Pancreas (tissue), 10 donors: ENCODE data around the gene NIN. TPM values are rescaled to one million over a fixed set of nuclear protein-coding genes. Genes with fewer than 3 reads are reported as not detected.

Experiments
- ATAC-seq, 4 donors: fragments of 200-7000 bp; cut with Tn5 transposase; one replicate each; pipeline versions ENCODE4 v1.8.0 to v1.9.1; 2020; ENCODE audit warnings: mild to moderate bottlenecking in 4 of 4, moderate library complexity in 4 of 4
- DNase-seq, 6 donors: peaks; one replicate each; pipeline ENCODE4 v3.0.0-alpha.2; 2020
- FAIRE-seq: peaks from 2 replicates; lab custom pipeline; 2012; peaks lifted over from hg19 to GRCh38; lab: Jason Lieb, UNC
- H3K27ac ChIP-seq, 4 donors: fragments of 200-600 bp; sonication (generic); 1 replicate in 3 of 4; 2 replicates in 1 of 4; pipeline versions ENCODE4 v1.5.0 to v1.8.0; 2020
- H3K27me3 ChIP-seq, 4 donors: fragments of 200-600 bp; one replicate each; pipeline ENCODE4 v1.8.0; 2021
- H3K36me3 ChIP-seq, 3 donors: fragments of 200-600 bp; sonication (generic) in 1 of 3; one replicate each; pipeline versions ENCODE4 v1.5.0 to v1.8.0; 2020 to 2021
- H3K4me1 ChIP-seq, 3 donors: fragments of 200-600 bp; one replicate each; pipeline ENCODE4 v1.8.0; 2021
- H3K4me3 ChIP-seq, 4 donors: fragments of 200-600 bp; sonication (generic) in 2 of 4; one replicate each; pipeline versions ENCODE4 v1.5.0 to v1.8.0; 2020 to 2021
- H3K9me3 ChIP-seq, 4 donors: fragments of 200-600 bp; one replicate each; pipeline ENCODE4 v1.8.0; 2021
- CTCF ChIP-seq, 4 donors: fragments of 200-600 bp; sonication (generic) in 3 of 4; IDR thresholded peaks; one replicate each; pipeline versions ENCODE4 v1.5.0 to v1.8.0; 2021; ENCODE audit warnings: antibody characterized with exemption in 4 of 4
- WGBS, 2 donors: extraction: QIAGEN DNeasy Blood & Tissue Kit; methylation state at CpG; one replicate each; pipeline ENCODE4 v1.1.7; 2013; 5-methylcytosine and 5-hydroxymethylcytosine counted together
- intact Hi-C, 3 donors: fragments of 100-400 bp; cut with DNase I; formaldehyde crosslinking; loops; one replicate each; pipeline versions ENCODE4 v1.11.1 to v1.14.2; 2022
- polyA plus RNA-seq, 2 donors: library from polyadenylated mRNA; stranded (reverse); fragments of 200-250 nt; gene quantifications; one replicate each; pipeline ENCODE4 v1.2.3, GENCODE V29; 2013
- total RNA-seq, 6 donors: library from RNA; stranded (reverse); fragmentation: NEBNext Ultra II Directional in 4 of 6; extraction: Animal tissue kit (Norgen Biotek cat#: 25700) in 4 of 6; gene quantifications; one replicate each; pipeline versions ENCODE4 v1.2.1 to v1.2.4, GENCODE V29; 2021 to 2023
- donor health status: healthy with polysubstance abuse.
- donor health status: DM: no; HTN: no; CAD: no; lungs with moderate emphysema.
- donor health status: DM: no; HTN: no; CAD: no.
- donor health status: control.
- donor health status: control.
- donor health status: Bipolar disorder and iron deficiency.
- donor health status: DM: yes; HTN: yes; CAD: no.
- donor health status: DM: no; HTN: no; CAD: no.
- donor health status: DM: no; HTN: no; CAD: no.
- donor health status: DM: yes; HTN: yes; CAD: no.

NIN gene
- total RNA-seq = 10 to 100 TPM in 2 of 6 donors, 1 to 10 TPM in 4; 7.1 to 17.9 (median 8.6) TPM
- polyA plus RNA-seq = 1 to 10 TPM; 3.1 to 3.7 TPM

- peaks cover 0 to 12% (median 7%) of the 10 kb centered on the region in 3 donors for H3K4me1 ChIP-seq
- H3K9me3 ChIP-seq = no peaks in the 10 kb centered on the region
- H3K27me3 ChIP-seq = no peaks in the 10 kb centered on the region
- 1% methylated on average over 49 to 97 of the region's 97 CpGs for WGBS, 2 donors
- DNase-seq = peak; percentile 72 to 92 (median 78)
- intact Hi-C loops = loop anchor here in 1 of 3 donors (10.0 kb wide), 1 partner anchor 46 kb away; no protein-coding TSS in a partner anchor
- H3K27ac ChIP-seq = peak within 1 kb of the TSS in 3 of 4 donors; percentile 60 to 69 (median 65)
- TF ChIP-seq CTCF (IDR thresholded peaks at IDR 0.05) = no peak
- no peaks in the 10 kb centered on the region for H3K36me3 ChIP-seq
- FAIRE-seq = no peak
- ATAC-seq = peak; percentile 93 to 98 (median 97)
- peak within 1 kb of the TSS; percentile 62 to 88 (median 74) for H3K4me3 ChIP-seq
Measured at GRCh38 chr14:50830932-50831725, at the start of gene NIN. Gene NIN (minus strand): TSS chr14:50831162. CDS start chr14:50822056, 9,106 bp downstream.

GRCh38 chr14:50875359-50876070 is 44.6 kb upstream of the NIN start:
- intact Hi-C loops = no loop called here
- no peak for ATAC-seq
- Histone ChIP-seq H3K4me1 (peaks cover 0 to 3% (median 2%) of the 10 kb centered on the region in 3 donors), H3K27me3 (peaks cover 0 to 18% (median 0%) of the 10 kb centered on the region in 4 donors), H3K9me3 (no peaks in the 10 kb centered on the region), H3K27ac (no peak overlapping the region), H3K4me3 (no peak overlapping the region), H3K36me3 (no peaks in the 10 kb centered on the region)
- no peak for TF ChIP-seq CTCF (IDR thresholded peaks at IDR 0.05)
- 59 to 64% methylated on average over 7 of the region's 7 CpGs for WGBS, 2 donors
- no peak for DNase-seq
- no peak for FAIRE-seq

- no peaks in the 10 kb centered on the region for H3K9me3 ChIP-seq
- H3K4me1 ChIP-seq = no peaks in the 10 kb centered on the region
- ATAC-seq = no peak
- no peak overlapping the region for H3K27ac ChIP-seq
- H3K27me3 ChIP-seq = peaks cover 0 to 18% (median 0%) of the 10 kb centered on the region in 4 donors
- TF ChIP-seq CTCF (IDR thresholded peaks at IDR 0.05) = no peak
- no peaks in the 10 kb centered on the region for H3K36me3 ChIP-seq
- no peak overlapping the region for H3K4me3 ChIP-seq
- no peak for FAIRE-seq
- intact Hi-C loops = no loop called here
- no peak for DNase-seq
- WGBS, 2 donors = 59 to 60% methylated on average over 2 of the region's 2 CpGs
Measured at GRCh38 chr14:50874757-50875156, 43.8 kb upstream of the NIN start.

GRCh38 chr14:50871914-50872732 is 41.2 kb upstream of the NIN start, which contains the start of gene ABHD12B:
Gene ABHD12B (plus strand): TSS chr14:50872053. CDS start chr14:50872175, 122 bp downstream.
- no peak within 1 kb of the TSS for H3K27ac ChIP-seq
- no peaks in the 10 kb centered on the region for H3K9me3 ChIP-seq
- peak in 1 of 6 donors; percentile 62 for DNase-seq
- TF ChIP-seq CTCF (IDR thresholded peaks at IDR 0.05) = no peak
- ATAC-seq = peak in 3 of 4 donors; percentile 23 to 52 (median 44)
- WGBS, 2 donors = 15 to 19% methylated on average over 49 to 63 of the region's 63 CpGs
- intact Hi-C loops = no loop called here
- no peak for FAIRE-seq
- H3K4me1 ChIP-seq = no peaks in the 10 kb centered on the region
- peak within 1 kb of the TSS in 1 of 4 donors; percentile 22 for H3K4me3 ChIP-seq
- H3K36me3 ChIP-seq = no peaks in the 10 kb centered on the region
- H3K27me3 ChIP-seq = peaks cover 0 to 18% (median 0%) of the 10 kb centered on the region in 4 donors
